HepG2 (cell line): ENCODE results near the gene PIK3C3. TPM values are rescaled to one million over a fixed set of nuclear protein-coding genes. Genes with fewer than 3 reads are reported as not detected.

Source experiments
- MXI1 ChIP-seq: IDR thresholded peaks from 3 replicates; pipeline ENCODE4 v1.6.1; 2012; ENCODE audit warnings: low read depth, low read length, inconsistent platforms, borderline replicate concordance
- PCBP2 ChIP-seq: fragments of 200-400 bp; formaldehyde crosslinking; optimal IDR thresholded peaks from 2 replicates; pipeline ENCODE3; 2018; ENCODE audit warnings: low read length, low read depth; ENCODE audit not compliant: poor library complexity, severe bottlenecking
- TCF7L2 ChIP-seq: IDR thresholded peaks from 2 replicates; pipeline ENCODE4 v1.6.1; 2011; ENCODE audit warnings: mild to moderate bottlenecking, low read depth, low read length, moderate library complexity
- TEAD3 ChIP-seq: optimal IDR thresholded peaks from 2 replicates; pipeline ENCODE3; 2016; ENCODE audit warnings: borderline replicate concordance
- polyA plus RNA-seq, 8 experiments: library from polyadenylated mRNA; depleted of rRNA in 3 of 8; stranded (reverse) in 7 of 8; unstranded in 1 of 8; fragments of >200 nt; fragmentation: Illumina TruSeq in 4 of 8; extraction: Trizol in 4 of 8; gene quantifications; 2 replicates each; pipeline versions ENCODE4 v1.2.1 to v1.2.3, GENCODE V29; 2011 to 2016; ENCODE audit warnings: low read depth in 4 of 8, missing spikeins in 1 of 8, mixed read lengths in 1 of 8; ENCODE audit not compliant: insufficient read depth in 1 of 8
- total RNA-seq, 5 experiments: library from RNA; depleted of rRNA; stranded (reverse); fragments of >200 nt; fragmentation: Illumina TruSeq; extraction: Trizol; gene quantifications; 2 replicates each; pipeline ENCODE4 v1.2.3, GENCODE V29; 2016; ENCODE audit warnings: low read depth in 1 of 5
- TF ChIP-seq, protein P1 (sequence below): sonication (generic); formaldehyde crosslinking; IDR thresholded peaks from 2 replicates; pipeline ENCODE4 v1.5.1; 2020; ENCODE audit warnings: missing genetic modification reagents, mild to moderate bottlenecking, borderline replicate concordance
- TF ChIP-seq, protein P2 (sequence below): sonication (generic); formaldehyde crosslinking; IDR thresholded peaks from 2 replicates; pipeline ENCODE4 v1.4.0; 2020; ENCODE audit warnings: mild to moderate bottlenecking, missing genetic modification reagents, borderline replicate concordance
- TF ChIP-seq, protein P3 (sequence below): sonication (generic); formaldehyde crosslinking; IDR thresholded peaks from 2 replicates; pipeline ENCODE4 v1.5.1; 2020; ENCODE audit warnings: mild to moderate bottlenecking, missing genetic modification reagents, moderate library complexity
- TF ChIP-seq, protein P4 (sequence below): sonication (generic); formaldehyde crosslinking; IDR thresholded peaks from 2 replicates; pipeline ENCODE4 v1.4.0; 2020; ENCODE audit warnings: missing genetic modification reagents, mild to moderate bottlenecking, borderline replicate concordance
- TF ChIP-seq, protein P5 (sequence below): sonication (generic); formaldehyde crosslinking; IDR thresholded peaks from 2 replicates; pipeline ENCODE4 v1.5.0; 2020; ENCODE audit warnings: mild to moderate bottlenecking, missing genetic modification reagents, borderline replicate concordance

The PIK3C3 gene
- total and polyA plus RNA-seq, 2 of the 13 experiments (the other 11 are each of a cell fraction or from before 2014, with no cell fraction given) = 42.8 to 46.4 TPM

DNA sequence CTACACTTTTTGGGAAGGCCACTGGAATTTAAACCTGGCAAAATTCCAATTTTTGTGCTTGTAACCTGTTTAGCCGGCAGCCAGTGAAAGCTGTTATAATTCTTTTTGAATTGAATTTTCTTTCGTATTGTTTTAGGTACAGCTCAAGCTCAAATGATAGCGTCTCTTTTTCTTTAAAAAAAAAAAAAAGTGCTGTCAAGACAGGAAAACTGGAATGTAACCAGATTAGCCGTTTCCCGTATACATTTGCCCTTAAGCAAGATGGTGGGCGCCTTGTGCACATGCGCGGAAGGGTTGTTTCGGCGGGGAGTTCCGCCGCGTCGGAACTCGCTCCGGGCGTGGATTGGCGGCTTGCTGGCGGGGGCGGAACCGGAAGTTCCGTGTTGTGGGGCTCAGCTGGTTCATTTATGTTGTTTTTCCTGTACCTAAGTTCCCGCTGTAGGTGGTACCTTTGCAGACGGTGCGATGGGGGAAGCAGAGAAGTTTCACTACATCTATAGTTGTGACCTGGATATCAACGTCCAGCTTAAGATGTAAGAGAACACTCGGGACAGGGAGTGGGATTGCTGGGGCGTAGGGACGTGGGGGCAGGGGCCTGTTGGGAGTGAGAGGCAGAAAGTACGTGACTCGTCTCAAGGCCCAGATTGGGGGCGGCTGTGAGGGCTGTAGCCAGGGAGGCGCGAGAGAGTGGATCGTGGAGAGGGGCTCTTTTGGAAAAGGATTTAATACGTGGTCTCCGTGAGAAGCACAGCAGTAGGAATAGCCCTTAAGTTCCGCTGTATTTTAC lies at the start of gene PIK3C3 (continued):
- TF ChIP-seq, protein P1, sequence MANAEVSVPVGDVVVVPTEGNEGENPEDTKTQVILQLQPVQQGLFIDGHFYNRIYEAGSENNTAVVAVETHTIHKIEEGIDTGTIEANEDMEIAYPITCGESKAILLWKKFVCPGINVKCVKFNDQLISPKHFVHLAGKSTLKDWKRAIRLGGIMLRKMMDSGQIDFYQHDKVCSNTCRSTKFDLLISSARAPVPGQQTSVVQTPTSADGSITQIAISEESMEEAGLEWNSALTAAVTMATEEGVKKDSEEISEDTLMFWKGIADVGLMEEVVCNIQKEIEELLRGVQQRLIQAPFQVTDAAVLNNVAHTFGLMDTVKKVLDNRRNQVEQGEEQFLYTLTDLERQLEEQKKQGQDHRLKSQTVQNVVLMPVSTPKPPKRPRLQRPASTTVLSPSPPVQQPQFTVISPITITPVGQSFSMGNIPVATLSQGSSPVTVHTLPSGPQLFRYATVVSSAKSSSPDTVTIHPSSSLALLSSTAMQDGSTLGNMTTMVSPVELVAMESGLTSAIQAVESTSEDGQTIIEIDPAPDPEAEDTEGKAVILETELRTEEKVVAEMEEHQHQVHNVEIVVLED (CRISPR knock-in tag) = peak; percentile 64; the same call in 1 of the 2 replicates
- TF ChIP-seq MXI1 (peak; percentile 64; the same call in 2 of the 3 replicates), PCBP2 (no peak), TEAD3 (CRISPR knock-in tag) (peak; percentile 26), TCF7L2 (no peak)
- TF ChIP-seq, protein P2, sequence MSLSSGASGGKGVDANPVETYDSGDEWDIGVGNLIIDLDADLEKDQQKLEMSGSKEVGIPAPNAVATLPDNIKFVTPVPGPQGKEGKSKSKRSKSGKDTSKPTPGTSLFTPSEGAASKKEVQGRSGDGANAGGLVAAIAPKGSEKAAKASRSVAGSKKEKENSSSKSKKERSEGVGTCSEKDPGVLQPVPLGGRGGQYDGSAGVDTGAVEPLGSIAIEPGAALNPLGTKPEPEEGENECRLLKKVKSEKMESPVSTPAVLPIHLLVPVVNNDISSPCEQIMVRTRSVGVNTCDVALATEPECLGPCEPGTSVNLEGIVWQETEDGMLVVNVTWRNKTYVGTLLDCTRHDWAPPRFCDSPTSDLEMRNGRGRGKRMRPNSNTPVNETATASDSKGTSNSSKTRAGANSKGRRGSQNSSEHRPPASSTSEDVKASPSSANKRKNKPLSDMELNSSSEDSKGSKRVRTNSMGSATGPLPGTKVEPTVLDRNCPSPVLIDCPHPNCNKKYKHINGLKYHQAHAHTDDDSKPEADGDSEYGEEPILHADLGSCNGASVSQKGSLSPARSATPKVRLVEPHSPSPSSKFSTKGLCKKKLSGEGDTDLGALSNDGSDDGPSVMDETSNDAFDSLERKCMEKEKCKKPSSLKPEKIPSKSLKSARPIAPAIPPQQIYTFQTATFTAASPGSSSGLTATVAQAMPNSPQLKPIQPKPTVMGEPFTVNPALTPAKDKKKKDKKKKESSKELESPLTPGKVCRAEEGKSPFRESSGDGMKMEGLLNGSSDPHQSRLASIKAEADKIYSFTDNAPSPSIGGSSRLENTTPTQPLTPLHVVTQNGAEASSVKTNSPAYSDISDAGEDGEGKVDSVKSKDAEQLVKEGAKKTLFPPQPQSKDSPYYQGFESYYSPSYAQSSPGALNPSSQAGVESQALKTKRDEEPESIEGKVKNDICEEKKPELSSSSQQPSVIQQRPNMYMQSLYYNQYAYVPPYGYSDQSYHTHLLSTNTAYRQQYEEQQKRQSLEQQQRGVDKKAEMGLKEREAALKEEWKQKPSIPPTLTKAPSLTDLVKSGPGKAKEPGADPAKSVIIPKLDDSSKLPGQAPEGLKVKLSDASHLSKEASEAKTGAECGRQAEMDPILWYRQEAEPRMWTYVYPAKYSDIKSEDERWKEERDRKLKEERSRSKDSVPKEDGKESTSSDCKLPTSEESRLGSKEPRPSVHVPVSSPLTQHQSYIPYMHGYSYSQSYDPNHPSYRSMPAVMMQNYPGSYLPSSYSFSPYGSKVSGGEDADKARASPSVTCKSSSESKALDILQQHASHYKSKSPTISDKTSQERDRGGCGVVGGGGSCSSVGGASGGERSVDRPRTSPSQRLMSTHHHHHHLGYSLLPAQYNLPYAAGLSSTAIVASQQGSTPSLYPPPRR = no peak
- TF ChIP-seq, protein P3, sequence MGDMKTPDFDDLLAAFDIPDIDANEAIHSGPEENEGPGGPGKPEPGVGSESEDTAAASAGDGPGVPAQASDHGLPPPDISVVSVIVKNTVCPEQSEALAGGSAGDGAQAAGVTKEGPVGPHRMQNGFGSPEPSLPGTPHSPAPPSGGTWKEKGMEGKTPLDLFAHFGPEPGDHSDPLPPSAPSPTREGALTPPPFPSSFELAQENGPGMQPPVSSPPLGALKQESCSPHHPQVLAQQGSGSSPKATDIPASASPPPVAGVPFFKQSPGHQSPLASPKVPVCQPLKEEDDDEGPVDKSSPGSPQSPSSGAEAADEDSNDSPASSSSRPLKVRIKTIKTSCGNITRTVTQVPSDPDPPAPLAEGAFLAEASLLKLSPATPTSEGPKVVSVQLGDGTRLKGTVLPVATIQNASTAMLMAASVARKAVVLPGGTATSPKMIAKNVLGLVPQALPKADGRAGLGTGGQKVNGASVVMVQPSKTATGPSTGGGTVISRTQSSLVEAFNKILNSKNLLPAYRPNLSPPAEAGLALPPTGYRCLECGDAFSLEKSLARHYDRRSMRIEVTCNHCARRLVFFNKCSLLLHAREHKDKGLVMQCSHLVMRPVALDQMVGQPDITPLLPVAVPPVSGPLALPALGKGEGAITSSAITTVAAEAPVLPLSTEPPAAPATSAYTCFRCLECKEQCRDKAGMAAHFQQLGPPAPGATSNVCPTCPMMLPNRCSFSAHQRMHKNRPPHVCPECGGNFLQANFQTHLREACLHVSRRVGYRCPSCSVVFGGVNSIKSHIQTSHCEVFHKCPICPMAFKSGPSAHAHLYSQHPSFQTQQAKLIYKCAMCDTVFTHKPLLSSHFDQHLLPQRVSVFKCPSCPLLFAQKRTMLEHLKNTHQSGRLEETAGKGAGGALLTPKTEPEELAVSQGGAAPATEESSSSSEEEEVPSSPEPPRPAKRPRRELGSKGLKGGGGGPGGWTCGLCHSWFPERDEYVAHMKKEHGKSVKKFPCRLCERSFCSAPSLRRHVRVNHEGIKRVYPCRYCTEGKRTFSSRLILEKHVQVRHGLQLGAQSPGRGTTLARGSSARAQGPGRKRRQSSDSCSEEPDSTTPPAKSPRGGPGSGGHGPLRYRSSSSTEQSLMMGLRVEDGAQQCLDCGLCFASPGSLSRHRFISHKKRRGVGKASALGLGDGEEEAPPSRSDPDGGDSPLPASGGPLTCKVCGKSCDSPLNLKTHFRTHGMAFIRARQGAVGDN = peak; percentile 53
- TF ChIP-seq, protein P4, sequence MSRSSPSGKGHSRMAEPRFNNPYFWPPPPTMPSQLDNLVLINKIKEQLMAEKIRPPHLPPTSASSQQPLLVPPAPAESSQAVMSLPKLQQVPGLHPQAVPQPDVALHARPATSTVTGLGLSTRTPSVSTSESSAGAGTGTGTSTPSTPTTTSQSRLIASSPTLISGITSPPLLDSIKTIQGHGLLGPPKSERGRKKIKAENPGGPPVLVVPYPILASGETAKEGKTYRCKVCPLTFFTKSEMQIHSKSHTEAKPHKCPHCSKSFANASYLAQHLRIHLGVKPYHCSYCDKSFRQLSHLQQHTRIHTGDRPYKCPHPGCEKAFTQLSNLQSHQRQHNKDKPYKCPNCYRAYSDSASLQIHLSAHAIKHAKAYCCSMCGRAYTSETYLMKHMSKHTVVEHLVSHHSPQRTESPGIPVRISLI (CRISPR knock-in tag) = peak; percentile 99
- TF ChIP-seq, protein P5, sequence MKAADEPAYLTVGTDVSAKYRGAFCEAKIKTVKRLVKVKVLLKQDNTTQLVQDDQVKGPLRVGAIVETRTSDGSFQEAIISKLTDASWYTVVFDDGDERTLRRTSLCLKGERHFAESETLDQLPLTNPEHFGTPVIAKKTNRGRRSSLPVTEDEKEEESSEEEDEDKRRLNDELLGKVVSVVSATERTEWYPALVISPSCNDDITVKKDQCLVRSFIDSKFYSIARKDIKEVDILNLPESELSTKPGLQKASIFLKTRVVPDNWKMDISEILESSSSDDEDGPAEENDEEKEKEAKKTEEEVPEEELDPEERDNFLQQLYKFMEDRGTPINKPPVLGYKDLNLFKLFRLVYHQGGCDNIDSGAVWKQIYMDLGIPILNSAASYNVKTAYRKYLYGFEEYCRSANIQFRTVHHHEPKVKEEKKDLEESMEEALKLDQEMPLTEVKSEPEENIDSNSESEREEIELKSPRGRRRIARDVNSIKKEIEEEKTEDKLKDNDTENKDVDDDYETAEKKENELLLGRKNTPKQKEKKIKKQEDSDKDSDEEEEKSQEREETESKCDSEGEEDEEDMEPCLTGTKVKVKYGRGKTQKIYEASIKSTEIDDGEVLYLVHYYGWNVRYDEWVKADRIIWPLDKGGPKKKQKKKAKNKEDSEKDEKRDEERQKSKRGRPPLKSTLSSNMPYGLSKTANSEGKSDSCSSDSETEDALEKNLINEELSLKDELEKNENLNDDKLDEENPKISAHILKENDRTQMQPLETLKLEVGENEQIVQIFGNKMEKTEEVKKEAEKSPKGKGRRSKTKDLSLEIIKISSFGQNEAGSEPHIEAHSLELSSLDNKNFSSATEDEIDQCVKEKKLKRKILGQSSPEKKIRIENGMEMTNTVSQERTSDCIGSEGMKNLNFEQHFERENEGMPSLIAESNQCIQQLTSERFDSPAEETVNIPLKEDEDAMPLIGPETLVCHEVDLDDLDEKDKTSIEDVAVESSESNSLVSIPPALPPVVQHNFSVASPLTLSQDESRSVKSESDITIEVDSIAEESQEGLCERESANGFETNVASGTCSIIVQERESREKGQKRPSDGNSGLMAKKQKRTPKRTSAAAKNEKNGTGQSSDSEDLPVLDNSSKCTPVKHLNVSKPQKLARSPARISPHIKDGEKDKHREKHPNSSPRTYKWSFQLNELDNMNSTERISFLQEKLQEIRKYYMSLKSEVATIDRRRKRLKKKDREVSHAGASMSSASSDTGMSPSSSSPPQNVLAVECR = peak; percentile 80; the same call in 1 of the 2 replicates
